AG04450 (cell line): ENCODE results near the gene UFM1. TPM values are rescaled to one million over a fixed set of nuclear protein-coding genes. Genes with fewer than 3 reads are reported as not detected.

Experiments used
- CTCF ChIA-PET: fragments of 300-600, 350-600 bp; formaldehyde crosslinking; extraction: SDS; loops from one replicate; lab custom pipeline; 2022; ENCODE audit warnings: antibody characterized with exemption, inconsistent platforms; lab: Charles Lee
- POLR2A ChIA-PET: fragments of 350-600 bp; formaldehyde crosslinking; extraction: SDS; loops from one replicate; lab custom pipeline; 2021; ENCODE audit warnings: antibody characterized with exemption, inconsistent platforms; lab: Yijun Ruan, JAX
- DNase-seq: peaks from one replicate; pipeline ENCODE4 v3.0.0-alpha.2; 2011; ENCODE audit warnings: low read depth, low spot score
- H3K27ac ChIP-seq: one replicate; pipeline ENCODE4 v1.5.1; 2012; ENCODE audit warnings: low read depth, low read length, control low read depth
- H3K27me3 ChIP-seq: one replicate; pipeline ENCODE4 v1.6.0; 2012; ENCODE audit warnings: low read length; ENCODE audit not compliant: control insufficient read depth, insufficient read depth
- H3K4me3 ChIP-seq: 2 replicates; pipeline ENCODE4 v1.5.1; 2011; ENCODE audit warnings: mild to moderate bottlenecking, low read depth, low read length, control low read depth
- H3K9me3 ChIP-seq: 2 replicates; pipeline ENCODE4 v1.5.1; 2012; ENCODE audit warnings: low read length; ENCODE audit not compliant: control insufficient read depth, insufficient read depth
- CTCF ChIP-seq: IDR thresholded peaks from 2 replicates; pipeline ENCODE4 v1.5.1; 2011; ENCODE audit warnings: low read depth, low read length, control low read depth, inconsistent platforms
- polyA plus RNA-seq: library from polyadenylated mRNA; depleted of rRNA; stranded (reverse); fragments of >200 nt; gene quantifications from 2 replicates; pipeline ENCODE4 v1.2.3, GENCODE V29; 2011

Gene UFM1
- polyA plus RNA-seq, 1 experiment = 80.1 TPM

DNA sequence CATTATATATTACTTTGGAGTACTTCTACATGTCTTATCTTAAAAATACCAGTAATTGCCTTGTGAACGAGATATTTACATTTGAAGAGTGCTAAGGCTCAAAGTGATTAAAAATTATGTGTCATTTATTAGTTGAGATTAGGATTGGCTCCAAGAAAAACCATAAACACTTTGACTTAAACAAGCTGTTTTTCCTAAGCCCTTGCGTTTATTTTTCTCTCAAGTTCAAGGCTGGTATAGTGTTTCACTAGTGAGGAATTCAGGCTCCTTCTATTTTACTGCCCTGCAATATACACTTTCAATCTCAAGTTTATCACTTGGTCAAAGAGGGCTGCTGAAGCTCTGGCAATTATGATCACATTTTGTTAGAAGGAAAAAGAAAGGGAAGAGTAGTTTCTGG lies 49.9 kb downstream of the UFM1 start:
- Histone ChIP-seq H3K9me3 (no peaks in the 10 kb centered on the region), H3K27ac (no peak overlapping the region), H3K4me3 (no peak overlapping the region), H3K27me3 (no peaks in the 10 kb centered on the region)
- CTCF ChIA-PET = no interaction called here
- TF ChIP-seq CTCF = no peak
- POLR2A ChIA-PET = no interaction called here
- DNase-seq = no peak

DNA sequence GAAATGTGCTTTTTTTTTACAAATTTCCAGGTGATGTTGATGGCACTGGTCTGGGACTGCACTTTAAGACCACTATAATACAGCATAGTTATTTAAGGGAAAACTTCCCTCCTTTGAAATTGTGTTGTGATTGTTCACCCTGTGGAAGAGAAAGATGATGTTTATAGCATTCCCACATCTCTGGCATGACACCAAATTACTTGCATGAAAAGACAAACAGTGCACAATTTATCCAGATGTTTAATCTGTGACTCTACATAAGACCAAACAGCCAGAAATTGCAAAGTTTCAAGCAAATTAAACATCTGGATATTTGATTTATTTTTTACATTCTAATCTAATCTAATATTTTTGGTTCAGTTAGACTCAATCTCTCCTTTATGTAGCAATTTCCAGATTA lies 51.6 kb downstream of the UFM1 start:
- Histone ChIP-seq H3K9me3 (no peaks in the 10 kb centered on the region), H3K4me3 (no peak overlapping the region), H3K27ac (no peak overlapping the region), H3K27me3 (no peaks in the 10 kb centered on the region)
- no peak for TF ChIP-seq CTCF
- CTCF ChIA-PET = no interaction called here
- POLR2A ChIA-PET = no interaction called here
- no peak for DNase-seq

GRCh38 chr13:38405216-38405615 lies 55.6 kb downstream of the UFM1 start:
- Histone ChIP-seq H3K27me3 (no peaks in the 10 kb centered on the region), H3K4me3 (no peak overlapping the region), H3K27ac (no peak overlapping the region), H3K9me3 (no peaks in the 10 kb centered on the region)
- TF ChIP-seq CTCF = no peak
- ChIA-PET POLR2A (no interaction called here), CTCF (no interaction called here)
- DNase-seq = no peak

DNA sequence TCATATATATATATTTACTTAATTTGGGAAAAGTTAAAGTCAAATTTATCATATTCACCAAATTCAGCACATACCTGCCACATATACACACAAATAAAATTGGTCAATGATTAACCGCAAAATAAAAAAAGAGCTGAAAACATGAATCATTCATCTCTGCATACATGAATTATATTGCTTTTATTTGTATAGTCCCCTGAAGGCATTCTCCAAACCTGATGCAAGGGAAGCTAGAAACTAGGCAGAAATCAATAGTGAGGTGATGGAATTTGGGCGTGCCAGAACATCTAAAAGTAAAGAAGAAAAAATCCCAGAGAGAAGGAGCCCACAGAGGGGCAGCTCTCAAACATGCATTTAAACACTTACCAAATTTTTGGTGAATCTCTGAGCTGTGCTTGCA lies 60.1 kb downstream of the UFM1 start:
- POLR2A ChIA-PET = no interaction called here

GRCh38 chr13:38412266-38412665 lies 62.6 kb downstream of the UFM1 start:
- Histone ChIP-seq H3K27ac (no peak overlapping the region), H3K9me3 (no peaks in the 10 kb centered on the region), H3K27me3 (no peaks in the 10 kb centered on the region), H3K4me3 (no peak overlapping the region)
- no peak for DNase-seq
- TF ChIP-seq CTCF = no peak
- POLR2A ChIA-PET = no interaction called here
- CTCF ChIA-PET = interaction anchor here (0.6 kb wide), 1 partner anchor 504 kb away, joined by 3 read pairs; no protein-coding TSS in a partner anchor

More for the DNA sequence above, 60.1 kb downstream of the UFM1 start:
- H3K27me3 ChIP-seq = no peaks in the 10 kb centered on the region
- no peak for TF ChIP-seq CTCF
- H3K9me3 ChIP-seq = no peaks in the 10 kb centered on the region
- DNase-seq = no peak
- H3K27ac ChIP-seq = no peak overlapping the region
- CTCF ChIA-PET = no interaction called here
- no peak overlapping the region for H3K4me3 ChIP-seq
